Right atrium auricular region (tissue), 2 donors: ENCODE measurements around the gene BPIFB1. TPM values are rescaled to one million over a fixed set of nuclear protein-coding genes. Genes with fewer than 3 reads are reported as not detected.

Experiments
- DNase-seq: peaks from one replicate; pipeline ENCODE4 v3.0.0-alpha.2; 2019; ENCODE audit warnings: low spot score
- H3K27ac ChIP-seq, 2 donors: fragments of 200-600 bp; sonication (generic); 1 replicate in 1 of 2; 2 replicates in 1 of 2; pipeline ENCODE4 v1.5.1; 2016 to 2019
- H3K27me3 ChIP-seq, 2 donors: fragments of 200-600 bp; sonication (generic); one replicate each; pipeline versions ENCODE4 v1.5.1 to v1.6.0; 2017 to 2019
- H3K36me3 ChIP-seq: fragments of 200-600 bp; sonication (generic); one replicate; pipeline ENCODE4 v1.5.1; 2016
- H3K4me1 ChIP-seq, 2 donors: fragments of 200-600 bp; sonication (generic); one replicate each; pipeline versions ENCODE4 v1.5.1 to v1.6.0; 2017 to 2019
- H3K4me3 ChIP-seq, 2 donors: fragments of 200-600 bp; sonication (generic); 1 replicate in 1 of 2; 2 replicates in 1 of 2; pipeline ENCODE4 v1.5.1; 2017 to 2019; ENCODE audit warnings: mild to moderate bottlenecking in 1 of 2, moderate library complexity in 1 of 2
- H3K9me3 ChIP-seq, 2 donors: fragments of 200-600 bp; sonication (generic); one replicate each; pipeline ENCODE4 v1.5.1; 2019
- total RNA-seq, 2 donors: library from RNA; depleted of rRNA; stranded (reverse); fragments of >200 nt; gene quantifications; one replicate each; pipeline ENCODE4 v1.1.0, GENCODE V29; 2016
- TF ChIP-seq, protein P1 (sequence below), 2 donors: fragments of 200-600 bp; sonication (generic); IDR thresholded peaks; one replicate each; pipeline ENCODE4 v1.5.1; 2019; ENCODE audit warnings: antibody characterized with exemption in 2 of 2

BPIFB1 gene
- total RNA-seq, 2 donors from 2014 or later, result not detected

GRCh38 chr20:33338467-33339258 is 55.6 kb downstream of the BPIFB1 start:
- Histone ChIP-seq H3K9me3 (no peaks in the 10 kb centered on the region), H3K36me3 (no peaks in the 10 kb centered on the region), H3K4me1 (no peaks in the 10 kb centered on the region), H3K27me3 (no peaks in the 10 kb centered on the region), H3K4me3 (no peak overlapping the region), H3K27ac (no peak overlapping the region)
- DNase-seq, result no peak
- TF ChIP-seq, protein P1, sequence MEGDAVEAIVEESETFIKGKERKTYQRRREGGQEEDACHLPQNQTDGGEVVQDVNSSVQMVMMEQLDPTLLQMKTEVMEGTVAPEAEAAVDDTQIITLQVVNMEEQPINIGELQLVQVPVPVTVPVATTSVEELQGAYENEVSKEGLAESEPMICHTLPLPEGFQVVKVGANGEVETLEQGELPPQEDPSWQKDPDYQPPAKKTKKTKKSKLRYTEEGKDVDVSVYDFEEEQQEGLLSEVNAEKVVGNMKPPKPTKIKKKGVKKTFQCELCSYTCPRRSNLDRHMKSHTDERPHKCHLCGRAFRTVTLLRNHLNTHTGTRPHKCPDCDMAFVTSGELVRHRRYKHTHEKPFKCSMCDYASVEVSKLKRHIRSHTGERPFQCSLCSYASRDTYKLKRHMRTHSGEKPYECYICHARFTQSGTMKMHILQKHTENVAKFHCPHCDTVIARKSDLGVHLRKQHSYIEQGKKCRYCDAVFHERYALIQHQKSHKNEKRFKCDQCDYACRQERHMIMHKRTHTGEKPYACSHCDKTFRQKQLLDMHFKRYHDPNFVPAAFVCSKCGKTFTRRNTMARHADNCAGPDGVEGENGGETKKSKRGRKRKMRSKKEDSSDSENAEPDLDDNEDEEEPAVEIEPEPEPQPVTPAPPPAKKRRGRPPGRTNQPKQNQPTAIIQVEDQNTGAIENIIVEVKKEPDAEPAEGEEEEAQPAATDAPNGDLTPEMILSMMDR (IDR thresholded peaks at IDR 0.05), result no peak

DNA sequence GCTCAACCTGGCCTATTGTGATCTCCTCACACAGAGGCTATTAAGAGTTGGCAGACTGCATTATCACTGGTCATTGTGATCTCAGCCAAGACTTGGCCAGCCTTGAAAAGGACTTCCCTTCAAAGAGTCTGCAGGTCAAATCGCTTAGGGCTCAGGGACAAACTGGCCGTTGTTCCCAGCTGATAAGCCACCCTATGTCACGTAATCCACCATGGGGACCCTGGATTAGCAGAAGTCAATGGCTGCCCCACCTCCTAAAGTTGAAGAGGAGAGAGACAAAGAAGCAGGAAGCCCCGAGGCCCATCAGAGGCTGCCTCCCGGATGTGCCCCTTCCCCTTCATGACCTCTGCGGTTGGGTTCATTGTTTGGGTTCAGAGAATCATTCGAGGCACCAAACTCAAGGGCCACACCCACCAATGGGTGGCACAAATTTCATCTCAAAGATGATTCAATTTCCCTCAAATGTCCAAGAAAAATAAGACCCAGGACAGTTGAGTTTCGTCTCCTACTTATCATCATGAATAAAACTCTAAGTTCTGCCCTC is 56.6 kb downstream of the BPIFB1 start:
- DNase-seq, result no peak
- Histone ChIP-seq H3K4me3 (no peak overlapping the region), H3K9me3 (no peaks in the 10 kb centered on the region), H3K27ac (no peak overlapping the region), H3K36me3 (no peaks in the 10 kb centered on the region), H3K4me1 (no peaks in the 10 kb centered on the region), H3K27me3 (no peaks in the 10 kb centered on the region)
- TF ChIP-seq, protein P1 (IDR thresholded peaks at IDR 0.05), result no peak

DNA sequence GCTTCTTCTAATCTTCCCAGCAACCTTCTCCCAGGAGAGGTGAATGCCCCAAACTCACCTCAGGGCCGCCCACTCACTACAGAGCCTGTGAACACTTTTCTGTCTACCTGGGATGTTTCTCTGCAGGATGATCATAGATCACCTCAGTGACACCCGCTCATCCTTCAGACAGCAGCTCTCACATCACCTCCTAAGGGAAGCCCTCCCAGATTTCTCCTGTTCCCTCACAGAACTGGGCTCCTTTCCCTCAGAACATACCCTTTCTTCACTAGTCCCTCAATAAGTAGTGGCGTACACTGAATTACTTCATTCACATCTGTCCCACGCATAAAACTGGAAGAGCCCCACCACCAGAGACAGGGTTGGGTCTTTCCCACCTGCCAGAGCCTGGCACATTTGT is 60.5 kb downstream of the BPIFB1 start:
- no peaks in the 10 kb centered on the region for H3K4me1 ChIP-seq
- no peak overlapping the region for H3K4me3 ChIP-seq
- no peaks in the 10 kb centered on the region for H3K36me3 ChIP-seq
- no peaks in the 10 kb centered on the region for H3K9me3 ChIP-seq
- H3K27me3 ChIP-seq, result no peaks in the 10 kb centered on the region
- no peak overlapping the region for H3K27ac ChIP-seq
- TF ChIP-seq, protein P1 (IDR thresholded peaks at IDR 0.05), result no peak
- DNase-seq, result no peak

DNA sequence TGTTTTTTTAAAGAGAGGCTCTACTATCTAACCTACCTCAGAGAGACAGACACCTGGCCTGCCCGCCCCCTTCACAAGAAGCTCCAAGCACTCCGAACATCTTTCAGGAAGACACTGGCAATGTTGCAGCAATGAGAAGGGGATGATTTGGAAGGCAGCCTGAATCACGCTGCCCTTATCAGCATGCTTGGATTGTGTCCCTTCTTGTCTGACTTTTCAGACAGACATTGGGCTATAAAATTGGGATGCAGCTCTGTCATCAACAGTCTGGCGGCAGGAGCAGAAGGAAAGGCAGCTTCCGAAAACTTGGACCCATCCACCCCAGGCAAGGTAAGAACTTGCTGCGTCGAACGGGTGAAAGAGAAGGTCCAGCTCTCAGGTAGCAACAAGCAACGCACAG is 62.3 kb downstream of the BPIFB1 start:
- H3K9me3 ChIP-seq, result no peaks in the 10 kb centered on the region
- H3K27me3 ChIP-seq, result no peaks in the 10 kb centered on the region

DNA sequence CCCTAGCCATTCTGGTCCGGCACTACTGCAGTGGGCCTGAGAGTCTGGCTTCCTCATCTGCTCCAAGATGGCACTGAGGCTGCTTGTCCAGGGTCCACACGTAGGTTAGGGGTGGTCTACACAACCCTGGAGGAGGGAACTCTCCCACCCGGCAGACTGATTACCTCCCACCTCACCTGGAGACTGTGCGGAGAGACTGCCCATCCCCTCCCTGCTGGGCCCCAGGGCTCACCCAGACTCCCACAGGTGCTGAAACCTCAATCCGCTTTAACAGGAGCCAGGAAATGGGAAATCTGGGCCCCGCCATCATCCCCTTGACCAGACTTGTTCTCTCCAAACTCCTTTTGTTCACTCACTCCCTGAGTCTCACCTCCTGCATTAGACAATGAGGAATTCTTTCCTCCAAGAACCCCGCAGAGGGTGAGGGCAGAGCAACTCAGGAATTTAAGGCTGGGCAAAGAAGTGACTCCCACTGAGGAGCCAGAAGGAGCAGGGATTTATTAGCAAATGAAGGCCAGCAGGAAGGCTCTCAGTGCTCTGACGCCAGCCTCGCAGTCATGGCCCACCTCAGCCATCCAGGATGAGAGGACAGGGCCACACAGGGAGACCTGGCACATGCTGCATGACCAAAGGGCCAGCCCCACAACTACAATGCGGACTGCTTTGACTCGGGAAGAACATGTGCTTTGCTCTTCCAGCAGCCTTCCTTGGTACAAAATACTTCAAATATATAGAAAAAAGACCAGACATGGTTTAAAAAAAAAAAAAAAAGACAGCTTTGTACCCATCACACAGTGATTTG is 65.3 kb downstream of the BPIFB1 start:
- TF ChIP-seq, protein P1 (IDR thresholded peaks at IDR 0.05), result no peak

More for the DNA sequence above, 62.3 kb downstream of the BPIFB1 start:
- no peak for DNase-seq
- Histone ChIP-seq H3K4me3 (no peak overlapping the region), H3K36me3 (no peaks in the 10 kb centered on the region), H3K4me1 (no peaks in the 10 kb centered on the region), H3K27ac (no peak overlapping the region)
- TF ChIP-seq, protein P1 (IDR thresholded peaks at IDR 0.05), result no peak

More for the DNA sequence above, 65.3 kb downstream of the BPIFB1 start:
- Histone ChIP-seq H3K36me3 (no peaks in the 10 kb centered on the region), H3K4me1 (no peaks in the 10 kb centered on the region), H3K27ac (no peak overlapping the region), H3K27me3 (no peaks in the 10 kb centered on the region), H3K4me3 (no peak overlapping the region), H3K9me3 (no peaks in the 10 kb centered on the region)
- no peak for DNase-seq
